Measurements from ENCODE around the gene CREB3L1. TPM values are rescaled to one million over a fixed set of nuclear protein-coding genes. Genes with fewer than 3 reads are reported as not detected.

CREB3L1 gene
- total and polyA plus RNA-seq, 2 of the 13 experiments (the other 11 are each of a cell fraction or from before 2014, with no cell fraction given): not detected

GRCh38 chr11:46285594-46286033 lies 8.2 kb downstream of the CREB3L1 start:
- 11% methylated on average over 9 of the region's 11 CpGs for WGBS (ENCODE audit: low lambda C conversion rate)
- H3K27ac ChIP-seq (ENCODE audit: extremely low read length, insufficient read depth, low read length): no peak overlapping the region

More at GRCh38 chr11:46285594-46286033, 8.2 kb downstream of the CREB3L1 start:
- BruUV-seq (replicated peaks): no TSS peak
- ChIA-PET CTCF (ENCODE audit: low intra/inter-chr PET ratio, low total read pairs) (no interaction called here), POLR2A (no interaction called here)
- in situ Hi-C loops (cut with HindIII; ENCODE audit: extremely low pct_ligation_motif_present, low pct_unique_long_range_greater_than_20kb) (no loop called here), intact Hi-C loops (cut with micrococcal nuclease; ENCODE audit: unreplicated experiment) (no loop called here)
- no peak overlapping the region for H3K9ac ChIP-seq (ENCODE audit: insufficient read depth, low read depth, low read length)
- no peak for TF ChIP-seq PAXIP1 (CRISPR knock-in tag; conservative IDR thresholded peaks at IDR 0.05)
- TF ChIP-seq ELF1 (CRISPR knock-in tag; IDR thresholded peaks at IDR 0.05): no peak
- peak; percentile 56; the same call in 1 of the 2 replicates for TF ChIP-seq ZNF768 (CRISPR knock-in tag; IDR thresholded peaks at IDR 0.05)
- TF ChIP-seq THAP8 (CRISPR knock-in tag; IDR thresholded peaks at IDR 0.05; ENCODE audit: borderline replicate concordance): no peak
- peak; percentile 50 for TF ChIP-seq PBX2 (CRISPR knock-in tag; IDR thresholded peaks at IDR 0.05)
- H3K4me3 ChIP-seq (replicated peaks in 1 of 3; ENCODE audit: insufficient read depth in 1 of 3, low read depth in 2 of 3, low read length in 3 of 3): peak overlapping the region in 1 of 3 experiments; percentile 8; a peak in 1 of 6 replicates
- H3K4me2 ChIP-seq (ENCODE audit: low read depth, low read length): peak overlapping the region; percentile 48
- ATAC-seq (peak; percentile 22; the same call in 2 of the 3 replicates), FAIRE-seq (no peak), DNase-seq (ENCODE audit: low spot score) (no peak)
- no peaks in the 10 kb centered on the region for H3K79me2 ChIP-seq (ENCODE audit: insufficient read depth, low read length)
- H2AFZ ChIP-seq (ENCODE audit: low read length): no peak overlapping the region
- H3K9me3 ChIP-seq (ENCODE audit: low read length): no peaks in the 10 kb centered on the region
- no peaks in the 10 kb centered on the region for H4K20me1 ChIP-seq (ENCODE audit: insufficient read depth, low read length)
- no peaks in the 10 kb centered on the region for H3K36me3 ChIP-seq (replicated peaks in 1 of 2; ENCODE audit: control insufficient read depth in 1 of 2, insufficient read depth in 2 of 2, low read length in 2 of 2)
- H3K4me1 ChIP-seq (ENCODE audit: insufficient read depth, low read length): peaks cover 20% of the 10 kb centered on the region
- H3K27me3 ChIP-seq (ENCODE audit: control insufficient read depth in 1 of 2, insufficient read depth in 2 of 2, low read length in 2 of 2): peaks cover 6 to 32% of the 10 kb centered on the region in 2 experiments; a peak in 4 of 5 replicates
